Measurements from ENCODE around the gene TTC19.
"Not testable (repeated sequence)": the region's sequence is repeated elsewhere in the genome, so short reads cannot be mapped to it uniquely, and the experiment has no call there.

The TTC19 gene

DNA sequence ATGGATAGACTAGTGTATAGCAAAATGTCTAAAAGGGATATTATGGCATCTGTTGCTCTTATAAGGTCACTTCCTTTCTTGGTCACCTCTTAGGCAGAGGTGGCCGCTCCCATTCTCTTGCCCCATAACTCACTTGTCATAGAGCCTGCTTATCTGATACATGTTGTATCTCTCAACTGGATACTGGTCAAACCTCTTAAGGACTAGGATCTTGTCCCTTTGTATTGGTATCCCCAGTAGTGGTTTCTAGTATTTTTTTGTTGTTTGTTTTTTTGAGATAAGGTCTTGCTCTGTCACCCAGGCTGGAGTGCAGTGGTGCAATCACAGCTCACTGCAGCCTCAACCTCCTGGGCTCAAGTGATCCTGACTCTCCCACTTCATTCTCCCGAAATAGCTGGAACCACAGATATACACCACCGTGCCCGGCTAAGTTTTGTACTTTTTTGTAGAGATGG is 27.1 kb upstream of the TTC19 start:
- DNase-seq (ENCODE audit: low spot score): no peak
- FAIRE-seq: no peak

DNA sequence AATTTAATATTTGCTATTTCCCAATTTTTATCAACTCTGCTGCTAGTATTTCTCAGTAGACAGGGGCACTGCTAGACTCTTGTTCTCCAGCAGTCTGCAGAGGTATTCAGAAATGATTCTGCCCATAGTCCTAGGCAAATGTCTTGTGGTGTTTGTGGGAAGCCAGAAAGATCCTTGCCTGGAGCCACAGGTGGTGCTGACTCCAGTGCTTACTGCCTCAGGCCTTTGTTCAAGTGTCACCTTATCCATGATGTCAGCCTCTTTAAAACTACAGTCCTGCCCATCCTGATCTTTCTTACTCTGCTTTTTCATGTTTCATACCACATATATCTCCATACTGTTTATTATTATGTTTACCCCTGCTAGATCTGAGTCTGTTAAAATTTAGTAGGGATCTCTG is 26.6 kb upstream of the TTC19 start:
- DNase-seq (ENCODE audit: low spot score): no peak
- no peak for FAIRE-seq

DNA sequence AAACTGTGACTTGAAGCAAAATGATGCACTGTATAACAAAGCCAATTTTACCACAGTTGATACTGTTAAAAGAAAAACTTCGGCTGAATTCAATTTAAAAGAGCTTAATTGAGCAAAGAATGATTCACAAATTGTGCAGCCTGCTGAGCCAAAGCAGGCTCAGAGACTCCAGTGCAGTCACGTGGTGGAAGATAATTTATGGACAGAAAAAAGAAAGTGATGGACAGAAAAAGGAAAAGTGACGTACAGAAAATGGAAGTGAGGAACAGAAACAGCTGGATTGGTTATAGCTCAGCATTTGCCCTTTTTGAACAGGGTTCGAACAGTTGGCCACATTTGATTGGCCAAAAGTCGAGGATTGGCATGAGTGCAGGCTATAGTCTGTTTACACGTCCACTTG is 25.8 kb upstream of the TTC19 start:
- DNase-seq (ENCODE audit: low spot score) (no peak), FAIRE-seq (no peak)

DNA sequence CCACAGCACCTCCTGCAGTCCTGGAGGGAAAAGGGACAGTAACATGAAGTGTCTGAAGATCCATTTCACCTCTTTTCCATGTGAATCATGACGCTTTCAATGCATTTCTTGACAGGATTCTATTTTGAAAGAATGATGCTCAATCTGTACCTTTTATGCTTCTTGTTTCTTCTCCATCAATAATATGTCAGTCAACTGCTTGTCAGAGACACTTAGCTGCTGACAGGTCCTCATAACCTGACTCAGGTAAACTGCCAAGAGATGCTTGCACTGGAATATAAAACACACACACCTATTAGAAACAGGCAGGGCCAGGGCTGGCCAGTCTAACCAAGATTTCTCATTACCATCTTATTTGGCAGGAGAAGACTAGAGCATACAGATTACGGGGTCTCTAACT is 21.7 kb upstream of the TTC19 start:
- no peak for DNase-seq (ENCODE audit: low spot score)
- FAIRE-seq: no peak

DNA sequence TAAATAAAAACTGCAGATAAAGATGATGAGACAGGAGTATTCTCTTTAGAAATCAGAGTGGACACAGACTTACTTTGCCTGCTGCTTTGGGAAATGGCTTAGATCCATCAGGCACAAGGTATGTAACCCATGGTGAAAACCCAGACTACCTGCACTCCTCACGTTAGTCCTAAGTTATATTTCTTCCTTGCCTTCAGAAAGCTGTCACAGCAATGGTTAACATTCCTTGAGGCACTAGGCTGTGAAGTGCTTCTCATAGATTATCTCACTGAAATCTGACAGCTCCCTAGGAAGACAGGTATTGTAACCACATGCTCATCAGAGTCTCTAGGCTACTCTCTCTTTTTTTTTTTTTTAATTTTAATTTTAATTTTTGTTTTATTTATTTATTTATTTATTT is 21.0 kb upstream of the TTC19 start:
- FAIRE-seq (no peak), DNase-seq (ENCODE audit: low spot score) (no peak)

DNA sequence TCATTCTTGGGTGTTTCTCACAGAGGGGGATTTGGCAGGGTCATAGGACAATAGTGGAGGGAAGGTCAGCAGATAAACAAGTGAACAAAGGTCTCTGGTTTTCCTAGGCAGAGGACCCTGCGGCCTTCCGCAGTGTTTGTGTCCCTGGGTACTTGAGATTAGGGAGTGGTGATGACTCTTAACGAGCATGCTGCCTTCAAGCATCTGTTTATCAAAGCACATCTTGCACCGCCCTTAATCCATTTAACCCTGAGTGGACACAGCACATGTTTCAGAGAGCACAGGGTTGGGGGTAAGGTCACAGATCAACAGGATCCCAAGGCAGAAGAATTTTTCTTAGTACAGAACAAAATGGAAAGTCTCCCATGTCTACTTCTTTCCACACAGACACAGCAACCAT is 20.6 kb upstream of the TTC19 start:
- DNase-seq (ENCODE audit: low spot score); FAIRE-seq: not testable (repeated sequence)

DNA sequence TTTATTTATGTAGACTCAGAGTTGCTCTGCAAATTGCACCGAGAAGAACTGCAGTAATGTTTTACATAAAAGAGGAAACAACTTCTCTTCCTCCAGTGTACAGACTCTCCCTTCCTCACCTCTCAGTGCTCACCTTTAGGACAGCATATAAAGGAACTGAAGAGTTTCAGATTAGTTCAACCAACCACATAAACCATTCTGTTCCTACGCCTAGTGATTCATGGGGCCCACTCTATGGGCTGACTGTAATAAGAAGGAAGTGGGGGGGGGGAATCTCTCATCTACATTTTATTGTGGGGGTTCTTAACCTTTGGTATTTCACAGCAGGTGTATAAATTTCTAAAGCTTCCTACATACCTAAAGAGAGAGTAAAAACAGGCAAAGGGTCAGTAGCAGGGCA is 18.4 kb upstream of the TTC19 start:
- DNase-seq (ENCODE audit: low spot score): no peak
- FAIRE-seq: no peak

DNA sequence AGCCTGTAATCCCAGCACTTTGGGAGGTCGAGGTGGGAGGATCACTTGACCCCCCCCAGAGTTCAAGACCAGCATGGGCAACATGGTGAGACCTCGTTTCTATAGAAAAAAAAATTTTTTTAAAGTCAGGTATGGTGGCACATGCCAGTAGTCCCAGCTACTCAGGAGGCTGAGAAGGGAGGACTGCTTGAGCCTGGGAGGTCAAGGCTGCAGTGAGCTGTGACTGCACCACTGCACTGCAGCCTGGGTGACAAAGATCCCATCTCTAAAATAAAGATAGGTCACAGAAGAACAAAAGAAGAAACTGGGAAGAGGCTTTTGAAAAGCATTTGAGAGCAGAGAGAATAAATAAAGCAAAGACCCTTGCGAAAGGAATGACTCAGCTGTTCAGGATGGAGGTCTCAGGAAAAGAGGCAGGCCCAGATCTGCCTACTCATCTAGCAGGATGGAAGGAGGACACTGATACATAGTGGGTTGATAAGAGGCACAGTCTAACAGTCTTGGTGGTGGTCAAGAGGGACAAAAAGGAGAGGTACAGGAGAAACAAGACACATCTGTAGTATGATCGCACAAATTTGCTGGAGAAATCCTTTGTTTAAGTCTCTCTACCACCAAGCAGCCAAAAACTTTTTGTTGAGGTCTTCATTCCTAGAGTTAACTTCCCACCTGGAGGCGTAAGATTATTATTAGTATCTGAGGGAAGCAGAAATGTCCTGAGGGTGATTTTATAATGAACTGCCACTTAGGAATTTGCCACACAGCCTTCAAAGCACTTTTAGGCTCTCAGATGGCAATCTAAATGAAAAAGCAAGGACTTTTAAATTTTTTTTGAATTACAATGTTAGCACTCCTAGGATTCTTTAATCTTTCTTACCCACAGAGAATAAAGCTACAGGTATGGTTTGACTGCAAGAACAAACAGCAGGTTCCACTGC is 17.7 kb upstream of the TTC19 start:
- FAIRE-seq (no peak), DNase-seq (ENCODE audit: low spot score) (no peak)

DNA sequence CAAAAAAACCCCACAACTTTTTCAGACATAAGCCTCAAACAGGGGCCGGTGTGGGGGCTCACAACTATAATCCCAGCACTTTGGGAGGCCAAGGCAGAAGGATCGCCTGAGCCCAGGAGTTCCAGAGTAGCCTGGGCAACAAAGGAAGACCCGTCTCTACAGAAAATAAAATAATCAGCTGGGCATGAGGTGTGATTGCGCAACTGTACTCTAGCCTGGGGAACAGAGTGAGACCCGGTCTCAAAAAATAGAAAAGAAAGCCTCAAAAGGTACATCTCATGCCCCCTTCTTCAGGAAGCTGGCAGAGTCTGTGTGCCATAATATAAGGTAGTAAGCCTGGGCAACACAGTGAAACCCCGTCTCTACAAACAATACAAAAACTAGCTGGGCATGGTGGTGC is 3.3 kb upstream of the TTC19 start:
- FAIRE-seq (no peak), DNase-seq (ENCODE audit: low spot score) (no peak)

DNA sequence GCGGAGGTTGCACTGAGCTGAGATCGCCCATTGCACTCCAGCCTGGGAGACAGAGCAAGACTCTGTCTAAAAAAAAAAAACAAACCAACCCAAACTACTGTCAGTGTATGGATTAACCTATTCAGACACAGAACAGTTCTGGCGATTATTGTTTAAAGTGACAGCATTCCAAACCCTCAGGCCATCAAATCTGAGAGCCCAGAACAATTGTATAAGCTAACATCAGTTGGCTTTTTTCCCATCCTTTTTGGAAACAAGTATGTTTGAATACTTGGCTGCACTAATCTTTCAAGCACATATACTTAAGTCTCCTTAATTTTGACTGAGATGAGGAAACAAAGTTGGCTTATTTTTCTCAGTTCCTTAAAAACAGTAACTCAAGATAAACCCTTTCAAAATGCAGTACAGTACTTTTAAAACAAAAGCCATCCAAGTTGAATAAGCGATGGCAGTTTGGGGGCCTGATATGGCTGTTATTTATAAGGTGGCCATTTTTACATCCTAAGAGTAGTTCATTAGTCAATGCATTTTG is 1.5 kb upstream of the TTC19 start:
- FAIRE-seq (no peak), DNase-seq (ENCODE audit: low spot score) (no peak)

DNA sequence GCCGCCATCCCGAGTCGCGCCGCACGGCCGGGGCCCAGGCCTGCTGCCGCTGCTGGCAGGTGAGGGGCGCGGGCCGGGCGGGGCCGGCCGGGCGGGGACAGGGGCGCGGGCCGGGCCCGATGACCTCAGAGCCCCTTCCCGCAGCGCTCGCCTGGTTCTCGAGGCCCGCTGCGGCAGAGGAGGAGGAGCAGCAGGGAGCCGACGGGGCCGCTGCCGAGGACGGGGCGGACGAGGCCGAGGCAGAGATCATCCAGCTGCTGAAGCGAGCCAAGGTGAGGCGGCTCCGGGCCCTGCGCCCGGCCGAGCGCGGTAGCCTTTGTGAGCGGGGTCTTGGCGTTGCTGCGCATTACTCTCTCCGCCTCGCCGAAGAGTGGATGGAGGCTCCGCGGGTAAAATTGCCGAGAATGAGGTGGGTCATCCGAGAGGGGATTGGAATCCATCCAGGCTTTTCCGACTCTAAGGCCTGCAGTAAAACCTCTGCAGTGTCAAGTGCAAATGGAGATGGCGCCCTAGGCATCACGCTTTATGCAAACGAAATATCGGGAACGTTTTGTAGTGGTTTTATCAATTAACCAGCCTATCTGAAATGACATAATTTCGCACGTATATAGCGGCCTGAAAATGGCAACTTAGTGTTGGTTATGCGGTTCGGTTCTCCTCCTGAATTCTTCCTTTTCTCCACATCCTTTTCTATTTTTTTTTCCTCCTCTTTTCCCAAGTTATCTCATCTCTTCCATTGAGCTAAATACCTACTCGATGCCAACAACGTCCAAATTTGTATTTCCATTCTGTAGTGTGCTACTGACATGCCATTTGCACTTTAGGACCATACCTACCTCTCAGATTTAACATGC is 577 bp downstream of the TTC19 start:
- FAIRE-seq (no peak), DNase-seq (ENCODE audit: low spot score) (peak; percentile 42)

DNA sequence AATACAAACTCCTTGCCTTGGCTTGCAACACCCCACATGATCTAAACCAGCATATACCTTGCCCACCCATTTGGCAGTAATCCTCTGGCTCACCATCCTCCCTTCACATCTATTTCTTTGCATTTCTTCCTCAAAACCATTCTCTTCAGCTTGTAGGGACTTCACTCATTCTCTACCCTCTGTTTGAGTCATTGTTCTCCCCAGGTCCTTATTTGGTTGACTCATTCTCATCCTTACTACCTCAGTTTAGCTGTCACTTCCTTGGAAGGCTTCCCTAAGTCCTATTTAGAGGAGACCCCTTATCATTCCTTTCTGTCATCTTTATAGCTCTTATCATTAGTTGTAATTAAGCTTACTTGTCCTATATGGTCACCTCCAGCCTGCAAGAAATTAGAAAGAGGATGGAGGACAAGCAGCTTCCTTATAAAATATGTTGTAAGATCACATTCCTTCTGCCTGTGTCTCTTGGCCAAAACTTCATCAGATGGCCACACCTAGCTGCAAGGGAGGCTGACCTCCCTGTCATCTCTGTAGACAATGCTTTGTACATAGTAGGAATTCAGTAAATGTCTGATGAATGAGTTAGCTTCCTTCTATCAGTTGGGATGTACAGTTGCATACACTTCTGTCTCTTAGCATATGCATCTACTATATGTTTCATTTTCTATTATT is 1.7 kb downstream of the TTC19 start:
- no peak for DNase-seq (ENCODE audit: low spot score)
- FAIRE-seq: no peak

DNA sequence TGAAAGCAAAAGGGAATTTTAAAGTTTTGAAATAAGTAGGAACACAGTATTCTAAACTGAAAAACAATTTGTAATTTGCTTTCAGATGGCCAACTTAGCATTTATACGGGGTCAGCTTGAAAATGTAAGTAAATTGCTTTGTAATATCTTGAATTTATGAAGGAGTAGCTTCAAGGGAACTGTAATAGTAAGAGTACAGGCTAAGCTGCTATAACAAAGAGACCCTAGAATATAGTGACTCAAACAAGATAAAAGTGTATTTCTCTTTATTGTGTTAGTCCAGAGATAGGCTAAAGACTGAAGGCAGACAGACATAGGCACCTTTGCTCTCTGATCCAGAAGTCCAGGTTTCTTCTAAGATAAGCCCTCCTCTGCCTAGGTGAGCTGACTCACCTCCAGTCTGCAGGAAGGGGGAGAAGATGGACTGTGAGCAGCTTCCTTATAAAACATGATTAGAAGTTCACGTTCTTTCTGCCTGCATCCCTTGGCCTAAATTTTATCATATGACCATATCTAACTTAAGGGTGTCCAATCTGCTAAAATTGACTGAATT is 3.2 kb downstream of the TTC19 start:
- FAIRE-seq: no peak
- DNase-seq (ENCODE audit: low spot score): no peak

DNA sequence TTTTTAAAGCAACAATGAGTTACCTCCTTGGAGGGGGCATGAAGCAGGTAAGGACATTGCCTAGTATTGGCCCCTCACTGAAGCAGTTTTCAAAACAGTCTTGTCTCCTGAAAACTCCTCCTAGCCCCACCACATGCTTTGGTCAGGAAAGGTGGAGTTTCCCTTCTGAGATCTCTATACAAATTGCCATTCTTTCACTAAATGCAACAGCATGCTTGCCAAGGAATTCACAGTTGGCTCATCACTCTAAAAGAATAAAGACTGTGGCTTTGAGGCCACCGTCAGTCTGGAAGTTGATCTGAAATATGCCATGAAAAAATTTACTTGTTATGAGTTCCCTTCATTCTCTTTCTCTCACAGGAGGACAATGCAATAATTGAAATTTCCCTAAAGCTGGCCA is 4.2 kb downstream of the TTC19 start:
- DNase-seq (ENCODE audit: low spot score) (no peak), FAIRE-seq (no peak)

DNA sequence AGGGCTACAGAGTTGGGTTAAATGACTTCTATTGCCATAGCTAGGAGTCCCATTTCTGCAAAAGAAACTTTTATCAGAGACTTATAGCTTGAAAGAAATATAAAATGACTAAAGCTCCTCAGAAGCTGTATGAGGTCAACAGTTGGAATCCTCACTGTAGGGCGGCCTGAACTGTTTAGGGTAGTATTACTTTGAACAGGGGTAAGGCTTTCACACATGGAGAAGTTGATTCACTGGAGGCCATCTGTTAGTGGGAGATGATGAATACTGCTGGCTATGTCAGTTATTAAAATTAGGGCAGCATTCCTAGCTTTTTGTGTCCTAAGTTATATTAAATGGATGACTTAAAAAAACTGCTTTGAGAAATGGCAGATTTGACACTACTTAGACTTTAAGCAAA is 6.0 kb downstream of the TTC19 start:
- FAIRE-seq: no peak
- DNase-seq (ENCODE audit: low spot score): no peak

DNA sequence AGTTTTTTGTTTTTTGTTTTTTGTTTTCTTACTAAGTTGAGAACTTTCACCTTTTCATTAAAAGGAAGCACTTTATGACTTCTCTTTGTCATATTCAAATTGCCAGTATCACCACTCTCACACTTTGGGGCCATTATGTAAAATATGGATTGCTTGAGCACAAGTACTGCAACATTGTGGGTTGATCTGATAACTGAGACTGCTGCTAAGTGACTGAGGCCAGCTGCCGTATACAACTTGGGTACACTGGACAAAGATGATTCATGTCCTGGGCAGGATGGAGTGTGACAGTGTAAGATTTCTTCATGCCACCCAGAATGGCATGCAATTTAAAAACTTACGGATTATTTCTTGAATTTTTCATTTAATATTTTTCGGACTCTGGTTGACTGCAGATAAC is 7.8 kb downstream of the TTC19 start:
- DNase-seq (ENCODE audit: low spot score) (no peak), FAIRE-seq (no peak)

DNA sequence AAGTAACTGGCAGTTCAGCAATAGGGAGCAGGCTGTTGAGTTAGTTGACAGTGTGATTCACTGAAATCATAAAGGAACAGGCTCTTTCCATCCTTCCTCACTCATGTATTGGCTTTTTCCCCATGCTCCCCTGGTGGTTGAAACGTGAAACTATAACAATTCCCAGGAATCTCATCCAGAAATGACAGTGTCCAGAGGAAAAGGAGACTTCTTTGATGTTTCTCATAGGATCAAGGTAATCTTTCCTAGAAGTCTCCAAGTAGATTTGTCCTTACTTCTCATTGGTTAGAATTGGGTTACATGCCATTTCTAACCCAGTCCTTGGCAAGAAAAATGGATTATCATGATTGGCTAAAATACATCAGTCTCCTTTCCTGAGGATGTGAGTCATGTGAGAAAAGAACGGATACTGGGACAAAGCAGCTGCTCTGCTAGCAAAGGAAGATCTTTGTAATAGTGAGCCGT is 14.4 kb downstream of the TTC19 start:
- FAIRE-seq: no peak
- DNase-seq (ENCODE audit: low spot score): peak; percentile 21

DNA sequence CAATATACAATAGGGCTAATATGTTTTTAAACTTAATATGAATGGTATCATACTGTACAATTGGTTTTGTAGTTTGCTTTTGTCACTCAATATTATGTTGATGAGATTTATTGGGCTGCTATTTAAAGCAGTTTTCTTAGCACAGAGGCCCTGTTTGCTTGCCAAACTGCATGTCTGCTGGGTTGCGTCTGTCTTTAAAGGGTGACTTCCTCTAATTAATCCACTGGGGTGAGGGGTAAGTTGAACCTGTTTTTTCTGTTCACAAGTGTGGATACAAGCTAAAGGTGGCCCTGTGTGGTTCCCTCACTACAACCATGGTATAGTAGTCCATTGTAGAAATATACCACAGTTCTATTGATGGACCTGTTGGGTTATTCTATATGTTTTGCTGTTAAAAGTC is 19.7 kb downstream of the TTC19 start:
- FAIRE-seq: no peak
- DNase-seq (ENCODE audit: low spot score): no peak

DNA sequence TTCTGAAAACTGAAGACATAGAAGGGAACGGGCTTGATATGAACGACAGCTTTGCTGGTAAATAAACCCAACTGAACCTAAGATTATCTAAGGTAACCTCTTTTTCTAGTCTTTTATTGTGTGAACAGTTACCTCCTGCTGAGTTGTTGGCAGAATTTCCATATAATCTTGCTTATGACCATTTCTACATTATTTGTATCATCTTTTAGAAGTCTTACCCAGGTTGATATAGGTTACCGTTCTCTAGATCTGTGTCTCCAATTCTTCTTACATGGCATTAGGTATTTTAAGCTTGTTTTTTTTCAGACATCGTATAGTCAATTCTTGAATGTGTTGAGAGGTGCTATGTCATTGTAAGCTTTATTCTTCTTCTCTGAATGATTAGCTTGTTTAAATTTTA is 24.3 kb downstream of the TTC19 start:
- no peak for DNase-seq (ENCODE audit: low spot score)
- FAIRE-seq: no peak

DNA sequence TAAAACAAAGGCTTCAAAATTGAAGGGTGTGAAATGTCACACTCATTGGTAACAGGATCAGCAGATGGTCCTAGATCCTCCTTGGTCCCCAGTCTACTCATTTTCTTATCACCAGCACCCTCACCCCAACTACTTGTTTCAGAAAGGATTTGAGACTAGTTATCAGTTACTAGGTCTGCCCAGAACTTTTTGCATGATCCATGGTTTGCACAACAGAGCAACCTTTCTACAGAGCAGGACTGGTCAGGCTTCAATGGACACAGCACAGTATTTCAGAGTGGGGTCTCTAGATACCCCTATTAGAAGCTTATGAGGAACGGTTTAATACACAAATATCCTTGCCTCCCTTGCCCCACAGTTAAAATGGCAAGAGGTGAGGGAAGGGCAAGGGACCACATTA is 25.6 kb downstream of the TTC19 start:
- no peak for DNase-seq (ENCODE audit: low spot score)
- FAIRE-seq: no peak

DNA sequence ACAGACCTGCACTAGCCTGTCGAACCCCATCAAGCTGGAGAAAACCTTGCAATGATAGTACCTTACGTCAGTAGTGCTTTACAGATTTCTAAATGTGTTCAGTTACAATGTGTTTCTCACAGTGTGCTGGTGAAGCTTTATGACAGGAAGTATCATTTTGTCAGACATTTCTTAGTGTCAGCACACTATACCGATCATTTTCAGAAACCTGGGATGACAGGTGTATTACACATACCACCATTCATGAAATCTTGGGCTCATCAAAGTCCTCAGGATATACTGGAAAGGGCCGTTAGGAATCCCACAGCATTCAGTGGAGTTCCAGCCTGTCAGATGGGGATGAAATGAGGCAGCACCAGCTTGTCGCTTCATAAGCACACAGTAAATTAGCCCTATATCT is 27.3 kb downstream of the TTC19 start:
- DNase-seq (ENCODE audit: low spot score): no peak
- FAIRE-seq: no peak

Measured in urothelium cell line (cell line).